GM18507 (cell line): Measurements from ENCODE around the gene HLA-DOB.

ENCODE experiments used
- DNase-seq: peaks from one replicate; pipeline ENCODE4 v3.0.0; 2011; ENCODE audit warnings: low read depth; ENCODE audit not compliant: insufficient read length; ENCODE audit errors: extremely low spot score
- FAIRE-seq: peaks from 2 replicates; lab custom pipeline; 2011; peaks lifted over from hg19 to GRCh38; lab: Jason Lieb, UNC

Gene HLA-DOB

DNA sequence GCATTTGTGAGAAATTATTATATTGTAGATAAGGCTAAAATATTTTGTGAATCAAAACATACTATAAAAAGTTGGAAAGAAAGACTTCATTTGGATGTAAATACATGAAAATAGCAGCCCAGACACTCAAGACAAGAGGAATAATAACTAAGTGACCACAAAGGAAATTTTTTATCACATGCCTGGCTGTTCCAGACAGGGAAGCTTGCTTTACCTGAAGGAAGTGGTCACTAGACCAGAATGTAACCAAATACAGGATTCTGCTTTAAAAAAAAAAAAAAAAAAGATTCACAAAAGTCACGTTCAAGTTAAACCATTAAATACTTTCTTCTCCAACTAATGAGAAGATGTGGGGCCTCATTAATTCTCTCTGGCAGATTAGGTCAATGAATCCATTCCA is 44.1 kb downstream of the HLA-DOB start:
- DNase-seq (no peak), FAIRE-seq (no peak)

DNA sequence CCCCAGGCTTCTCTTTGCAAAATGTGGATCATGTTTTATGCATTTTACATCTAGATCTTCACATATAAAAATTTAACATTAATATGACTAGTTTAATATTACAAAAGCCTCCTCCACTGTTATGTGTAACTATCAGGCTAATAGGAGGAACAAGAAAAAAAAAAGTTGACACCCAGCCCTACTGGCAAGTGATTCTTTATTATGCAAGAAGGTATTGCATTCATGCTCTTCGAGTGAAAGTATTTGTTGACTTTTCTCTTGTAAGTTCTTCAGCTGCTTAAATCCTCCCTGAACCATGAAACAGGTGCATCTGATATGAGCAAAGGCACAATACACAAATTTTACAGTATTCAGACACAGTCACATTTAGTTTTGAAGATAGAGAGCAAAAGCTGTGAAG is 52.8 kb downstream of the HLA-DOB start:
- DNase-seq: no peak
- FAIRE-seq: no peak

DNA sequence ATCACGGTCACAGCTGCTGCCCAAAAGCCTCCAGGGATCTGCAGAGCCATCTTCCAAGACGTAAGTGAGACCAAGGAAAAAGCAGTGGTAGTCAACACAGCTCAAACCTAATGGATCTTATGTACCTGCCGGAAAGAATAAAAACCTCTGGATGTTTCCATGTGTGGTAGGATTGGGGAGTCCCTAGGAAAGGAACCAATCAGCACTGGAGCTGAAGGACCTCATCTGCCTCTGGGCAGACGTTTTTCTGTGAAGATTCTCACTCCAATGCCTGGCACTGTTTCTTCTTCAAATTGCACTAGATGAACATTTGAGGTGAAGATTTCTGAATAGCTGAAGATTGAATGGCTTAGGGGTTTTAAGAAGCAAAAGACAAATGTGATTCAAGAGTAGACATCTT is 53.4 kb downstream of the HLA-DOB start, which contains the start of gene HLA-DQB2:
TSS of gene HLA-DQB2 (minus strand) at position 112 of the 400 bp plus-strand sequence. CDS start at position 50, 62 bp downstream.
- no peak for FAIRE-seq
- no peak for DNase-seq
